ENCODE results near the gene ZNF669.

Gene ZNF669

GRCh38 chr1:247078258-247079140 is 25.7 kb downstream of the ZNF669 start, which contains the start of gene ZNF670:
Gene ZNF670, minus strand, starts transcription at chr1:247078811. Its CDS starts 215 bp downstream, at chr1:247078596.
- Histone ChIP-seq H3K27me3 (ENCODE audit: control insufficient read depth, insufficient read depth, low read length) (no peaks in the 10 kb centered on the region), H3K79me2 (no peaks in the 10 kb centered on the region), H2AFZ (peak within 1 kb of the TSS; percentile 61), H3K9me3 (ENCODE audit: control insufficient read depth, low read length) (no peaks in the 10 kb centered on the region), H3K4me1 (no peaks in the 10 kb centered on the region), H3K4me2 (ENCODE audit: low read length) (peak within 1 kb of the TSS; percentile 69), H3K9ac (no peak within 1 kb of the TSS), H3K36me3 (ENCODE audit: control insufficient read depth, insufficient read depth, low read length) (no peaks in the 10 kb centered on the region), H3K4me3 (ENCODE audit: low read depth, low read length) (peak within 1 kb of the TSS; percentile 89), H3K27ac (no peak within 1 kb of the TSS)
- TF ChIP-seq, protein P1, sequence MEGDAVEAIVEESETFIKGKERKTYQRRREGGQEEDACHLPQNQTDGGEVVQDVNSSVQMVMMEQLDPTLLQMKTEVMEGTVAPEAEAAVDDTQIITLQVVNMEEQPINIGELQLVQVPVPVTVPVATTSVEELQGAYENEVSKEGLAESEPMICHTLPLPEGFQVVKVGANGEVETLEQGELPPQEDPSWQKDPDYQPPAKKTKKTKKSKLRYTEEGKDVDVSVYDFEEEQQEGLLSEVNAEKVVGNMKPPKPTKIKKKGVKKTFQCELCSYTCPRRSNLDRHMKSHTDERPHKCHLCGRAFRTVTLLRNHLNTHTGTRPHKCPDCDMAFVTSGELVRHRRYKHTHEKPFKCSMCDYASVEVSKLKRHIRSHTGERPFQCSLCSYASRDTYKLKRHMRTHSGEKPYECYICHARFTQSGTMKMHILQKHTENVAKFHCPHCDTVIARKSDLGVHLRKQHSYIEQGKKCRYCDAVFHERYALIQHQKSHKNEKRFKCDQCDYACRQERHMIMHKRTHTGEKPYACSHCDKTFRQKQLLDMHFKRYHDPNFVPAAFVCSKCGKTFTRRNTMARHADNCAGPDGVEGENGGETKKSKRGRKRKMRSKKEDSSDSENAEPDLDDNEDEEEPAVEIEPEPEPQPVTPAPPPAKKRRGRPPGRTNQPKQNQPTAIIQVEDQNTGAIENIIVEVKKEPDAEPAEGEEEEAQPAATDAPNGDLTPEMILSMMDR (IDR thresholded peaks at IDR 0.05) = no peak

- Histone ChIP-seq H3K4me1 (no peaks in the 10 kb centered on the region), H3K27ac (no peak overlapping the region), H3K27me3 (ENCODE audit: control insufficient read depth, insufficient read depth, low read length) (no peaks in the 10 kb centered on the region), H3K36me3 (ENCODE audit: control insufficient read depth, insufficient read depth, low read length) (no peaks in the 10 kb centered on the region), H2AFZ (peak overlapping the region; percentile 61), H3K9me3 (ENCODE audit: control insufficient read depth, low read length) (no peaks in the 10 kb centered on the region), H3K4me2 (ENCODE audit: low read length) (peak overlapping the region; percentile 69), H3K4me3 (ENCODE audit: low read depth, low read length) (peak overlapping the region; percentile 89), H3K79me2 (no peaks in the 10 kb centered on the region), H3K9ac (no peak overlapping the region)
- TF ChIP-seq, protein P1 (IDR thresholded peaks at IDR 0.05) = no peak
Measured at GRCh38 chr1:247077876-247078257, 26.3 kb downstream of the ZNF669 start.

DNA sequence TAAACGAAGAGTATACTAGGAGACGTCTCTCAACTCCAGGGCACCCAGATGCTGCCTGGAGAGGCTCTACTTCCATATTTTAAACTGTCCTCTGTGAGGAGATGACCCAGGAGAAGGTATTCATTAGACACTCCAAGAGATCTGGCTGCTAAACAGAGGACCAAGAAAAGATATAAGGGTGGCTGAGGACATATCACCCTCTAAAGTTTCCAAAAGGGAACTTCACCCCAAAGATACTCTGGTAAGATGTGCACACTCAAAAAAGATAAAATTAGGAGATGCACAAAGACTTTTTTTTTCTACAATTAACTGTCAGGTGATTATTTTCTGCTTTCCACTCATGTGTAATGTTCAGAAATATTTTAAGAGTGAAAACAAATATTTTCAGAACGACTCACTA is 26.9 kb downstream of the ZNF669 start:
- no peak overlapping the region for H3K27ac ChIP-seq
- no peaks in the 10 kb centered on the region for H3K36me3 ChIP-seq (ENCODE audit: control insufficient read depth, insufficient read depth, low read length)
- H3K9ac ChIP-seq = no peak overlapping the region

DNA sequence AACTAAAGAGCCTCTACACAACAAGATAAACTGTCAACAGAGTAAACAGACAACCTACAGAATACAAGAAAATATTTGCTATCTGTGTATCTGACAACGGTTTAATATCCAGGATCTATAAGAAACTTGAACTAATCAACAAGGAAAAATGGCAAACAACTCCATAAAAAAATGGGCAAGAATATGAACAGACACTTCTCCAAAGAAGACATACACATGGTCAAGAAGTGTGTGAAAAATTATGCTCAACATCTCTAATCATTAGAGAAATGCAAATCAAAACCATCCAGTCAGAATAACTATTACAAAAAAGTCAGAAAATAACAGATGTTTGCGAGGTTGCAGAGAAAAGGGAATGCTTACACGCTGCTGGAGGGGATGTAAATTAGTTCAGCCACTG is 33.5 kb downstream of the ZNF669 start:
- TF ChIP-seq, protein P1 (IDR thresholded peaks at IDR 0.05) = no peak
- H3K4me3 ChIP-seq (ENCODE audit: low read depth, low read length) = no peak overlapping the region
- no peak overlapping the region for H3K4me2 ChIP-seq (ENCODE audit: low read length)
- H3K9ac ChIP-seq = no peak overlapping the region
- H3K79me2 ChIP-seq = peaks cover 3% of the 10 kb centered on the region
- H2AFZ ChIP-seq = no peak overlapping the region
- no peak overlapping the region for H3K27ac ChIP-seq
- no peaks in the 10 kb centered on the region for H3K36me3 ChIP-seq (ENCODE audit: control insufficient read depth, insufficient read depth, low read length)
- H3K27me3 ChIP-seq (ENCODE audit: control insufficient read depth, insufficient read depth, low read length) = no peaks in the 10 kb centered on the region
- no peaks in the 10 kb centered on the region for H3K9me3 ChIP-seq (ENCODE audit: control insufficient read depth, low read length)
- H3K4me1 ChIP-seq = no peaks in the 10 kb centered on the region

More for the DNA sequence above, 26.9 kb downstream of the ZNF669 start:
- Histone ChIP-seq H3K4me2 (ENCODE audit: low read length) (peak overlapping the region; percentile 69), H2AFZ (no peak overlapping the region), H3K4me1 (no peaks in the 10 kb centered on the region), H3K4me3 (ENCODE audit: low read depth, low read length) (no peak overlapping the region), H3K9me3 (ENCODE audit: control insufficient read depth, low read length) (no peaks in the 10 kb centered on the region), H3K27me3 (ENCODE audit: control insufficient read depth, insufficient read depth, low read length) (no peaks in the 10 kb centered on the region), H3K79me2 (no peaks in the 10 kb centered on the region)
- TF ChIP-seq, protein P1 (IDR thresholded peaks at IDR 0.05) = no peak

Measured in parathyroid adenoma (tissue), 2 donors.